Spleen (tissue), 11 donors: ENCODE results near the gene CHRNA7. TPM values are rescaled to one million over a fixed set of nuclear protein-coding genes. Genes with fewer than 3 reads are reported as not detected.

ENCODE experiments used
- DNase-seq: peaks from one replicate; pipeline ENCODE4 v3.0.0-alpha.2; 2020
- H3K27ac ChIP-seq, 8 donors: fragments of 200-600 bp; sonication (generic) in 7 of 8; 1 replicate in 4 of 8; 2 replicates in 4 of 8; pipeline versions ENCODE4 v1.5.0 to v1.8.0; 2016 to 2021; ENCODE audit warnings: inconsistent platforms in 4 of 8, mild to moderate bottlenecking in 4 of 8, moderate library complexity in 1 of 8
- H3K27me3 ChIP-seq, 7 donors: fragments of 200-600 bp; sonication (generic) in 6 of 7; replicated peaks in 1 of 7; 1 replicate in 4 of 7; 2 replicates in 3 of 7; pipeline versions ENCODE4 v1.5.0 to v1.8.0; 2016 to 2021; ENCODE audit warnings: inconsistent platforms in 3 of 7, mild to moderate bottlenecking in 1 of 7
- H3K36me3 ChIP-seq, 6 donors: fragments of 200-600 bp; sonication (generic) in 5 of 6; 1 replicate in 4 of 6; 2 replicates in 2 of 6; pipeline versions ENCODE4 v1.5.0 to v1.8.0; 2016 to 2021; ENCODE audit warnings: inconsistent platforms in 2 of 6
- H3K4me1 ChIP-seq, 6 donors: fragments of 200-600 bp; sonication (generic) in 5 of 6; 1 replicate in 3 of 6; 2 replicates in 3 of 6; pipeline versions ENCODE4 v1.5.0 to v1.8.0; 2016 to 2021; ENCODE audit warnings: inconsistent platforms in 3 of 6
- H3K4me3 ChIP-seq, 8 donors: fragments of 200-600 bp; sonication (generic) in 7 of 8; 1 replicate in 4 of 8; 2 replicates in 4 of 8; pipeline versions ENCODE4 v1.5.0 to v1.8.0; 2016 to 2021; ENCODE audit warnings: inconsistent platforms in 4 of 8, mild to moderate bottlenecking in 4 of 8, moderate library complexity in 2 of 8
- H3K9me3 ChIP-seq, 8 donors: fragments of 200-600 bp; sonication (generic) in 7 of 8; 1 replicate in 4 of 8; 2 replicates in 4 of 8; pipeline versions ENCODE4 v1.5.0 to v1.8.0; 2016 to 2021; ENCODE audit warnings: inconsistent platforms in 4 of 8
- CTCF ChIP-seq, 11 experiments: fragments of 200-600 bp in 7 of 11; fragments of 450-650 bp in 4 of 11; sonication (generic) in 4 of 11; IDR thresholded peaks in 8 of 11; conservative IDR thresholded peaks in 3 of 11; 1 replicate in 7 of 11; 2 replicates in 4 of 11; pipeline versions ENCODE4 v1.4.0 to v1.8.0; 2016 to 2021; ENCODE audit warnings: antibody characterized with exemption in 11 of 11, inconsistent platforms in 4 of 11, mild to moderate bottlenecking in 1 of 11
- POLR2A ChIP-seq, 3 donors: fragments of 450-650 bp; IDR thresholded peaks; one replicate each; pipeline ENCODE4 v1.5.1; 2017; ENCODE audit warnings: antibody characterized with exemption in 3 of 3, mild to moderate bottlenecking in 1 of 3
- POLR2AphosphoS5 ChIP-seq, 3 donors: sonication (generic); formaldehyde crosslinking; IDR thresholded peaks; one replicate each; pipeline ENCODE4 v1.5.1; 2017; ENCODE audit warnings: antibody characterized with exemption in 3 of 3
- WGBS, 5 donors: extraction: QIAGEN DNeasy Blood & Tissue Kit in 3 of 5; methylation state at CpG; one replicate each; pipeline versions ENCODE4 v1.1.5 to v1.1.7; 2013 to 2018; 5-methylcytosine and 5-hydroxymethylcytosine counted together
- intact Hi-C: fragments of 100-400 bp; cut with DNase I; formaldehyde crosslinking; loops from one replicate; pipeline ENCODE4 v1.15.0; 2023; ENCODE audit warnings: low total_unique reads
- polyA plus RNA-seq, 3 donors: library from polyadenylated mRNA; stranded (reverse); fragments of 200-250 nt; gene quantifications; one replicate each; pipeline ENCODE4 v1.2.1, GENCODE V29; 2013
- total RNA-seq, 7 donors: library from RNA; depleted of rRNA in 3 of 7; stranded (reverse); fragments of >200 nt in 3 of 7; fragmentation: NEBNext Ultra II Directional in 4 of 7; extraction: Animal tissue kit (Norgen Biotek cat#: 25700) in 4 of 7; gene quantifications; one replicate each; pipeline versions ENCODE4 v1.1.0 to v1.2.1, GENCODE V29; 2016 to 2021
- donor health status: healthy with polysubstance abuse.
- donor health status: DM: no; HTN: no; CAD: no; lungs with moderate emphysema.
- donor health status: DM: no; HTN: no; CAD: no.
- donor health status: Bipolar disorder and iron deficiency.
- donor health status: healthy.
- donor health status: DM: no; HTN: no; CAD: no.
- donor health status: DM: yes; HTN: yes; CAD: no.

Gene CHRNA7
- total and polyA plus RNA-seq, 10 donors, result 0.63 to 11.0 (median 5.3) TPM

GRCh38 chr15:32041294-32041693 lies 11.0 kb downstream of the CHRNA7 start:
- WGBS, 5 donors, result 88 to 98% (median 95%) methylated on average over 7 of the region's 7 CpGs
- TF ChIP-seq POLR2AphosphoS5 (IDR thresholded peaks at IDR 0.05) (no peak), CTCF (IDR thresholded peaks at IDR 0.05 in 8 of 11, conservative IDR thresholded peaks at IDR 0.05 in 3 of 11) (no peak), POLR2A (IDR thresholded peaks at IDR 0.05) (no peak)
- Histone ChIP-seq H3K4me1 (no peaks in the 10 kb centered on the region), H3K9me3 (no peaks in the 10 kb centered on the region), H3K36me3 (no peaks in the 10 kb centered on the region), H3K27ac (no peak overlapping the region), H3K4me3 (no peak overlapping the region), H3K27me3 (no peaks in the 10 kb centered on the region)
- DNase-seq, result no peak
- intact Hi-C loops, result no loop called here

GRCh38 chr15:32042269-32042972 lies 12.1 kb downstream of the CHRNA7 start:
- 0 to 19% (median 5%) methylated on average over 1 of the region's 1 CpG for WGBS, 5 donors
- no peak for DNase-seq
- TF ChIP-seq POLR2AphosphoS5 (IDR thresholded peaks at IDR 0.05) (no peak), POLR2A (IDR thresholded peaks at IDR 0.05) (no peak), CTCF (IDR thresholded peaks at IDR 0.05 in 8 of 11, conservative IDR thresholded peaks at IDR 0.05 in 3 of 11) (no peak)
- Histone ChIP-seq H3K4me3 (no peak overlapping the region), H3K4me1 (no peaks in the 10 kb centered on the region), H3K9me3 (no peaks in the 10 kb centered on the region), H3K27ac (no peak overlapping the region), H3K36me3 (no peaks in the 10 kb centered on the region), H3K27me3 (no peaks in the 10 kb centered on the region)
- intact Hi-C loops, result no loop called here

- H3K36me3 ChIP-seq, result no peaks in the 10 kb centered on the region
- no peak for TF ChIP-seq POLR2A (IDR thresholded peaks at IDR 0.05)
- no peak for TF ChIP-seq CTCF (IDR thresholded peaks at IDR 0.05 in 8 of 11, conservative IDR thresholded peaks at IDR 0.05 in 3 of 11)
- no peak for TF ChIP-seq POLR2AphosphoS5 (IDR thresholded peaks at IDR 0.05)
- WGBS, 5 donors, result 52 to 68% (median 63%) methylated on average over 5 of the region's 5 CpGs
These were observed 23.4 kb downstream of the CHRNA7 start for GRCh38 chr15:32053719-32054118.

GRCh38 chr15:32057876-32058425 lies 27.6 kb downstream of the CHRNA7 start:
- H3K4me3 ChIP-seq, result no peak overlapping the region
- no peaks in the 10 kb centered on the region for H3K9me3 ChIP-seq
- WGBS, 5 donors, result 51 to 66% (median 64%) methylated on average over 4 of the region's 4 CpGs
- peak overlapping the region in 2 of 8 donors; percentile 6 to 24 for H3K27ac ChIP-seq
- no peaks in the 10 kb centered on the region for H3K4me1 ChIP-seq
- intact Hi-C loops, result no loop called here
- no peak for DNase-seq
- TF ChIP-seq POLR2A (IDR thresholded peaks at IDR 0.05) (no peak), CTCF (IDR thresholded peaks at IDR 0.05 in 8 of 11, conservative IDR thresholded peaks at IDR 0.05 in 3 of 11) (no peak), POLR2AphosphoS5 (IDR thresholded peaks at IDR 0.05) (no peak)
- no peaks in the 10 kb centered on the region for H3K36me3 ChIP-seq
- peaks cover 0 to 4% (median 0%) of the 10 kb centered on the region in 7 donors for H3K27me3 ChIP-seq

More at GRCh38 chr15:32053719-32054118, 23.4 kb downstream of the CHRNA7 start:
- DNase-seq, result no peak
- intact Hi-C loops, result no loop called here
- peaks cover 0 to 3% (median 0%) of the 10 kb centered on the region in 7 donors for H3K27me3 ChIP-seq
- no peaks in the 10 kb centered on the region for H3K9me3 ChIP-seq
- H3K4me1 ChIP-seq, result no peaks in the 10 kb centered on the region
- no peak overlapping the region for H3K4me3 ChIP-seq
- no peak overlapping the region for H3K27ac ChIP-seq
